HG03354 (cell line): ENCODE results near the gene SERPINB1.
A peak's percentile ranks its signal among the peaks of the same experiment; 100 is the strongest.
"Not testable (repeated sequence)": the region's sequence is repeated elsewhere in the genome, so short reads cannot be mapped to it uniquely, and the experiment has no call there.

Experiments
- ATAC-seq: cut with Tn5 transposase; IDR thresholded peaks from one replicate; pipeline ENCODE4 v1.9.1; 2021; ENCODE audit warnings: mild to moderate bottlenecking; ENCODE audit not compliant: unreplicated experiment, poor library complexity, severe bottlenecking

Gene SERPINB1

DNA sequence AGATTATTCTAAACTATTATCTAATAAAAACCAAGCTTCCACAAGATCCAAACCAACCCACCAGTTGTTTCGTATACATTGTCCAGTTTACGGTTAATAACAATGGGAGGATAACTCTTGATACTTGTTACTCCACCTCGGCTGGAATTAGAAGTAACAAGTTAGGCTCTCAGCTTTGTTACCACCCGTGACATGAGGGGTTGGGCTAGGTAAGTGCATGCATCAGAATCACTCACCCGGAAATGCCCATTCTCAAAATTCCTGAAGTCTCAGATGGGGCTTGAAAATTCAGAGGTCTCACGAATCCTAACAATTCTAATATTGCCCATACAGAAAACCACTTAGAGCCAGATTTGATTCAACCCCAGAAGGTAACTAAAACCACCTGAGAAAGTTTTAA is 27.0 kb upstream of the SERPINB1 start:
- ATAC-seq, result no peak

DNA sequence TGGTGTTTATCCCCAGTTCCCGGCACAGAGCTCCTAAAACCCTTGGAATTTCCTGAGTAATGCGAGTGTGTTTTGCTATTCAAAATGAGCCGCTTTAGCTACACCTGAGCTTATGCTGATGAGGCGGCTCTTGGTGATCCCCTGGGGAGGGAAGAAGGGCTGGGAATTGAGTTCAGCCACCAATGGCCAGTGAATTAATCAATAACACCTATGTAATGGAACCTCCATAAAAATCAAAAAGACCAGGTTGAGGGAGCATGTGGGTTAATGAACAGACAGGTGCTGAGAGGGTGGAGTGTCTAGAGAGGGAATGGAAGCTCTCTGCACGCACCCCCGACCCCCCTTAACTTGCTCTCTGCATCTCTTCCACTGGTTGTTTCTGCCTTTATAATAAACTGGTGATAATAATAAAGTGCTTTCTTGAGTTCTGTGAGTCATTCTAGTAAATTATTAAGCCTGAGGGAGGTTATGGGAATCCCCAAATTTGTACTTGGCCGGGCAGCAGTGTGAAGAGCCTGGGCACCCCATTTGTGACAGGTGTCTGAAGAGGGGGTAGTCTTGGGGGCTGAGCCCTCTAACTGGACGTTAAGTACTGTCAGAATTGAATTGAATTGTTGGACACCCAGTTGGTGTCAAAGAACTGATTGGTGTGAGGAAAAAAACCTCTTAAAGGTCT is 24.6 kb upstream of the SERPINB1 start:
- ATAC-seq, result peak; percentile 60

DNA sequence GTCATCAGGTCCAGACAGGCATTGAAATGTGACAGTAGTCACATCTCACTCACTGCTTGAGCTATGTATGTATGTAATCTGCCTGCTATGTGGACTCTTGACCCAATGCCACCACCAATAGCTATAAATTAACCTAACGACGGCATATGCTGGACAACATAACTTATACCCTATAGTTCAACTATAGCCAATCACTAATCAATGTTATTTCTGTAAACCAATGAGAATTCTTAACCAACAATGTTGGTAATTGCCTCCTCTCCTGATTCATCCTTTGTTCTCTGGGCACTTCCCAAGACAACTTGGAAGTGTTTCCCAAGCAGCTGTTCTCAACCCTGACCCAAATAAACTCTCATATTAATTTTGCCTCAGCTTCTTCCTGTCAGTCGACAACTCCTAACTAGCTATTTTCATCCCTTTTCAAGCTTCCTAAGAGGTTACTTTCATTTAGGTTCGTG is 24.1 kb upstream of the SERPINB1 start:
- no peak for ATAC-seq

GRCh38 chr6:2865270-2865669 is 23.6 kb upstream of the SERPINB1 start:
- no peak for ATAC-seq

DNA sequence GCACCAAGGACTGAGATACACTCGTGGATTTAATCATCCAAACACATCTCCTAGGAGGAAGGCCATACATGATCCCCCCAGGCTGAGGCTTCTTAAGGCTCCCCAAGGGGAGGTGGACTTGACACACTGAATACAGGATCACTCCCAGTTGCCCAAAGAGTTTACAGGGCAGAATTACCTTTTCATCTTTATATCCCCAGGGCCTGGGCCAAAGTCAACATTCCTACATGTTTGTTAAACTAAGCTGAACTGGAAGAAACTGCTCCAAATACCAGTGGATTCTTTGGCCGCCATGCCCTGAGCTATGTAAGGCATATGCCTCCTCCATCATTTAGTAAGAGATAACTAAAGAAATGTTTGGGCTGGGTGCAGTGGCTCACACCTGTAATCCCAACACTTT is 22.2 kb upstream of the SERPINB1 start:
- no peak for ATAC-seq

DNA sequence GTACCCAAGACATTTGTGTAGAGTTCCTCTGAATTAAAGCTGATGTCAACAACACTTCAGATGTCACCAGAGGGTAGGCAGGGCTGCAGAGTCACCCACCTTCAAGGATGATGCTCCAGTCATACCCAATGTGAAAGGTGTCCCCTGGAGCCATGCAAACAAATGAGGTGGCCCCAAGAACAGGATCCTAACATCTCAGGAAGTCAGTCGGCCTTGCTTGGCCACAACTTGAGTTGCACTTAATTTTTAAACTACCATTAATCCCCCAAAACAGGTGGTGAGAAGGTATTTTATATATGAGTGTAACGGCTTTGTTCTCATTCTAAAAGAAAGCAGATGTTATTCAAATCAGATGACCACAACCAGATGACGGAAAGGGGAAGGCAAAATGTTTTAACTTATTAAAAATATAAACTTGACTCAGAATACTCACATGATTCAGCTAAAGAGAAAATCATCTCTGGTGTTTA is 21.1 kb upstream of the SERPINB1 start:
- peak; percentile 53 for ATAC-seq

- no peak for ATAC-seq
Observed at GRCh38 chr6:2861822-2862164, 20.1 kb upstream of the SERPINB1 start.

DNA sequence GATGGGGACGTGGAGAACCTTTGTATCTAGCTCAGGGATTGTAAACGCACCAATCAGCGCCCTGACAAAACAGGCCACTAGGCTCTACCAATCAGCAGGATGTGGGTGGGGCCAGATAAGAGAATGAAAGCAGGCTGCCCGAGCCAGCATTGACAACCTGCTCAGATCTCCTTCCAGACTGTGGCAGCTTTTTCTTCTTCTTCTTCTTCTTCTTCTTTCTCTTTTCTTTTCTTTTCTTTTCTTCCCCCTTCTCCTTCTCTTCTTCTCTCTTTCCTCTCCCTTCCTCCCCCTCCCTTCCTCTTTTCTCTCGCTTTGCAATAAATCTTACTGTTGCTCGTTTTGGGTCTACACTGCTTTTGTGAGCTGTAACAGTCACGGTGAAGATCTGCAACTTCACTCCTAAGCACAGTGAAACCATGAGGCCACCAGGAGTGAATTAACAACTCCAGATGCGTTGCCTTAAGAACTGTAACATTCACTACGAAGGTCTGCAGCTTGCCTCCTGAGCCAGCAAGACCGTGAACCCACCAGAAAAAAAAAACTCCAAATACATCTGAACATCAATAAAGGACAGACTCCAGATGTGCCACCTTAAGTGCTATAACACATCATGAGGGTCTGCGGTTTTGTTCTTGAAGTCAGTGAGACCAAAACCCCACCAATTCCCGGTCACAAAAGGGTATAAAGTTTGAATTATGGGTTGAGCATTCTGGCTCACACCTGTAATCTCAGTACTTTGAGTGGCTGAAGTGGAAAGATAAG is 19.6 kb upstream of the SERPINB1 start:
- ATAC-seq, result no peak

- not testable (repeated sequence) for ATAC-seq
Observed at GRCh38 chr6:2860706-2861059, 19.0 kb upstream of the SERPINB1 start.

GRCh38 chr6:2859798-2860705 is 18.4 kb upstream of the SERPINB1 start:
- not testable (repeated sequence) for ATAC-seq

DNA sequence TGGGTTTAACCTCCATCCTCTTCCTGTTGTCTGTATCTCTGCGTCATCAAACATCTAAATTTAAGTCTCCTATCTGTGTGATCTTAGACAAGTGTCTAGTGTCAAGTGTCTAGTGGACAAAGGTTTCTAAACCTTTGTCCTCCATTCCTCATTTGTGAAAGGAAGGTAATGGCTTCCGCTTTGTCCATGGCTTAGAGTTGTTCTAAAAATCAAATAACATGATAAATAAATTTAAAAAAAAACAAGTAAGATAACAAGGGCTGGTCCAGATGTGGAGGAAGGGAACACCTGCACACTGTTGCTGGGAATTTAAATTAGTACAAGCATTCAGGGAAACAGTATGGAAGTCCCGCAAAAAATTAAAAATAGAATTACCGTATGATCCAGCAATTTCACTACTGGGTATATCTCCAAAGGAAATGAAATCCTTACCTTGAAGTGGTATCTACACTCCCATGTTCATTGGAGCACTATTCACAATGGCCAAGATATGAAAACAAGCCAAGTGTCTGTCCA is 17.6 kb upstream of the SERPINB1 start:
- ATAC-seq, result no peak

GRCh38 chr6:2857580-2858337 is 16.1 kb upstream of the SERPINB1 start:
- ATAC-seq, result peak; percentile 49

DNA sequence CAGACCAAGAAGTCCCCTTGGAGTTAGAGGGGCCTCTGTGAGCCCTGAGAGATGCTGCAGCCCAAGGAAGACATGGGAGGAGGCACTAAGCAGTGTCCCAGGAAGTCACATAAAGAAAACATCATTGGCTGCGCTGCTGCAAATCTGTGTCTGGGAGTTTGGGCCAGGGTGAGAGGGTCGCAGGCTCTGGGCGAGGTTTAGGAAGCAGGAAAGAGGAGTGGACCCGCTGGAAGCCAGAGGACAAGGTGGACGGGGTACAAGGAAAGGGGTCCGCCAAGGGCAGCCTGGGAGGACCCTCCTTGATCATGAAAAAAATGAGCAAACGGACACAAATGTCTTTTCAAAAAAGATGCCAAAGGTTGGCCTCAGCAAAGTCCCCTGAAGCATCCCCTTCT is 15.5 kb upstream of the SERPINB1 start:
- no peak for ATAC-seq

- ATAC-seq, result no peak
Observed at GRCh38 chr6:2855061-2855519, 13.4 kb upstream of the SERPINB1 start.

DNA sequence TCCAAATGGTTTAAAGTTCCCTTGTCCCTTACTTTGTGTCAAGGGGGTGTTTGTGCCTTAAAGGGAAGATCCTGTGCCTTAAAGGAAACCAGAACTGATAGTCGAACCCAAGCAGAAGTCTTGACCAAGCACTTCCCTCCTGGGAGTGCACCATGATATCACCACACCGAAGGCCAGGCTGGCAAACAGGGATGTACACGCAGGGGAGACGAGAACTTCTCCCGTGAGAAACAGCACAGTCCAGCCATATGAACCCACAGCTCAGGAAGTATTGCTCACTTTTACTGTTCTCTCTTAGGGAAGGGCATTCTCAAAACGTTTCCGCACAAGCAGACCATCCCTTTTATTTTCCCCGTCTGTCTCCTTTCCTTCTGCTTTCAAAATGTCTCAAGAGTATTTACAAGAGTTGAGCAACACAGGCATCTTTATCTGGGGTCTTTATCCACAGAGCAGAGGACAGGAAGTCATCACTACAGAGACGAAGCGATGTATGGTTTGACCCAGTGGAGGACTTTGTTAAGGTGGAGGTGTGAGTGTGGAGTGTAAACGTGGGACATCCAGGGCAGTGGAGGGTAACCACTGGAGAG is 12.8 kb upstream of the SERPINB1 start:
- no peak for ATAC-seq

GRCh38 chr6:2853769-2854395 is 12.2 kb upstream of the SERPINB1 start:
- ATAC-seq, result peak; percentile 36

GRCh38 chr6:2853378-2853768 is 11.7 kb upstream of the SERPINB1 start:
- not testable (repeated sequence) for ATAC-seq

DNA sequence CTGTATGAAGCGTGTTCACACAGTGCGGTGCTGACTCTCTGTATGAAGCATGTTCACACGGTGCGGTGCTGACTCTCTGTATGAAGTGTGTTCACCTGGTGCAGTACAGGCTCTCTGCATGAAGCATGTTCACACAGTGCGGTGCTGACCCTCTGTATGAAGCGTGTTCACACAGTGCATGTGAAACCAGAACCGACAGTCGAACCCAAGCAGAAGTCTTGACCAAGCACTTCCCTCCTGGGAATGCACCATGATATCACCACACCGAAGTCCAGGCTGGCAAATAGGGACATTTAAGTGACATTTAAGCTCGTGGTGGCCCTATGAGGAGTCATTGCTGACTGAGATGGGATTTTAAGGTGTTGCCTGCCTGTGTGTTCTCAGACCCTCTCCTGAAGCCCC is 11.3 kb upstream of the SERPINB1 start:
- ATAC-seq, result no peak

DNA sequence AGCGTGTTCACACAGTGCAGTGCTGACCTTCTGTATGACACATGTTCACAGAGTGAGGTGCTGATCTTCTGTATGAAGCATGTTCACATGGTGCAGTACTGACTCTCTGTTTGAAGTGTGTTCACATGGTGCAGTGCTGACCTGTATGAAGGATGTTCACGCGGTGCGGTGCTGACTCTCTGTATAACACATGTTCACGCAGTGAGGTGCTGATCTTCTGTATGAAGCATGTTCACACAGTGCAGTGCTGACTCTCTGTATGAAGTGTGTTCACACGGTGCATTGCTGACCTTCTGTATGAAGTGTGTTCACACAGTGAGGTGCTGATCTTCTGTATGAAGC is 10.8 kb upstream of the SERPINB1 start:
- no peak for ATAC-seq
